Measurements from ENCODE around the gene DNAJA4. TPM values are rescaled to one million over a fixed set of nuclear protein-coding genes. Genes with fewer than 3 reads are reported as not detected.

The DNAJA4 gene
- total and polyA plus RNA-seq, 2 of the 13 experiments (the other 11 are each of a cell fraction or from before 2014, with no cell fraction given) = not detected

GRCh38 chr15:78299101-78299930 lies 35.0 kb downstream of the DNAJA4 start, which contains the start of gene SKIC8 (continued):
- TF ChIP-seq ZNF142 (CRISPR knock-in tag; IDR thresholded peaks at IDR 0.05) = no peak
- TF ChIP-seq ATF4 (CRISPR knock-in tag; IDR thresholded peaks at IDR 0.05) = no peak
- no peak for TF ChIP-seq ZNF773 (CRISPR knock-in tag; IDR thresholded peaks at IDR 0.05; ENCODE audit: borderline replicate concordance)
- TF ChIP-seq ARID4A (CRISPR knock-in tag; IDR thresholded peaks at IDR 0.05; ENCODE audit: borderline replicate concordance) = peak; percentile 94
- no peak for TF ChIP-seq JUN (CRISPR knock-in tag; IDR thresholded peaks at IDR 0.05)
- TF ChIP-seq MIER2 (CRISPR knock-in tag; IDR thresholded peaks at IDR 0.05) = no peak
- peak; percentile 65 for TF ChIP-seq ESRRA (CRISPR knock-in tag; IDR thresholded peaks at IDR 0.05; ENCODE audit: low read depth)
- TF ChIP-seq BRF2 (CRISPR knock-in tag; IDR thresholded peaks at IDR 0.05) = 0 out of 2 replicates have a peak, but pooled peaks have one; percentile 39
- TF ChIP-seq CEBPB (IDR thresholded peaks at IDR 0.05; ENCODE audit: borderline replicate concordance, low read depth, low read length) = peak; percentile 83
- 0 out of 2 replicates have a peak, but pooled peaks have one; percentile 17 for TF ChIP-seq PRDM10 (CRISPR knock-in tag; IDR thresholded peaks at IDR 0.05; ENCODE audit: low read depth)

Measured in HepG2 (cell line).